ENCODE measurements around the gene RPAIN.

- TF ChIP-seq CTCF (IDR thresholded peaks at IDR 0.05): no peak
- TF ChIP-seq EP300 (IDR thresholded peaks at IDR 0.05): no peak
Observed at GRCh38 chr17:5419356-5419958, 525 bp upstream of the RPAIN start, which contains the start of gene NUP88.
